Nephron (organoid): ENCODE data around the gene URI1.

Experiments used
- H3K27ac Mint-ChIP-seq, 3 experiments: 2 replicates each; pipeline ENCODE4 v1.8.0; 2020; ENCODE audit warnings: mixed read lengths in 3 of 3, mild to moderate bottlenecking in 2 of 3, moderate library complexity in 1 of 3
- H3K27me3 Mint-ChIP-seq: 2 replicates; pipeline ENCODE4 v1.8.0; 2021; ENCODE audit warnings: low read depth, mild to moderate bottlenecking, moderate library complexity, mixed read lengths
- H3K36me3 Mint-ChIP-seq: 2 replicates; pipeline ENCODE4 v1.8.0; 2020; ENCODE audit warnings: low read depth, mixed read lengths
- H3K4me1 Mint-ChIP-seq: 2 replicates; pipeline ENCODE4 v1.8.0; 2020; ENCODE audit warnings: mixed read lengths
- H3K4me3 Mint-ChIP-seq, 3 experiments: 2 replicates each; pipeline ENCODE4 v1.8.0; 2020; ENCODE audit warnings: mild to moderate bottlenecking in 3 of 3, mixed read lengths in 3 of 3, moderate library complexity in 2 of 3
- H3K9me3 Mint-ChIP-seq: 2 replicates; pipeline ENCODE4 v1.8.0; 2020; ENCODE audit warnings: mixed read lengths
- CTCF ChIP-seq, 3 experiments: fragments of 200-600 bp; sonication (generic); IDR thresholded peaks; one replicate each; pipeline ENCODE4 v1.5.0; 2021; ENCODE audit warnings: antibody characterized with exemption in 3 of 3; ENCODE audit not compliant: unreplicated experiment in 3 of 3

The URI1 gene

GRCh38 chr19:29923653-29924052 lies 18.4 kb upstream of the URI1 start:
- Mint-ChIP-seq H3K4me1 (peaks cover 7% of the 10 kb centered on the region), H3K9me3 (no peaks in the 10 kb centered on the region), H3K27ac (no peak overlapping the region), H3K4me3 (no peak overlapping the region), H3K27me3 (no peaks in the 10 kb centered on the region), H3K36me3 (no peaks in the 10 kb centered on the region)
- TF ChIP-seq CTCF (IDR thresholded peaks at IDR 0.05; ENCODE audit: unreplicated experiment in 3 of 3) = no peak

- no peaks in the 10 kb centered on the region for H3K9me3 Mint-ChIP-seq
- H3K4me3 Mint-ChIP-seq = no peak overlapping the region
- H3K4me1 Mint-ChIP-seq = peaks cover 7% of the 10 kb centered on the region
- H3K36me3 Mint-ChIP-seq = no peaks in the 10 kb centered on the region
- no peaks in the 10 kb centered on the region for H3K27me3 Mint-ChIP-seq
- no peak for TF ChIP-seq CTCF (IDR thresholded peaks at IDR 0.05; ENCODE audit: unreplicated experiment in 3 of 3)
- no peak overlapping the region for H3K27ac Mint-ChIP-seq
These were observed 16.0 kb upstream of the URI1 start for GRCh38 chr19:29926031-29926430.

- H3K9me3 Mint-ChIP-seq = peaks cover 3% of the 10 kb centered on the region
- no peaks in the 10 kb centered on the region for H3K36me3 Mint-ChIP-seq
- peaks cover 7% of the 10 kb centered on the region for H3K4me1 Mint-ChIP-seq
- no peak overlapping the region for H3K27ac Mint-ChIP-seq
- no peak overlapping the region for H3K4me3 Mint-ChIP-seq
- TF ChIP-seq CTCF (IDR thresholded peaks at IDR 0.05; ENCODE audit: unreplicated experiment in 3 of 3) = no peak
- H3K27me3 Mint-ChIP-seq = no peaks in the 10 kb centered on the region
These were observed 15.2 kb upstream of the URI1 start for GRCh38 chr19:29926801-29927200.

- Mint-ChIP-seq H3K36me3 (no peaks in the 10 kb centered on the region), H3K9me3 (peaks cover 5% of the 10 kb centered on the region), H3K4me3 (no peak overlapping the region), H3K27ac (no peak overlapping the region), H3K4me1 (peaks cover 7% of the 10 kb centered on the region), H3K27me3 (no peaks in the 10 kb centered on the region)
- no peak for TF ChIP-seq CTCF (IDR thresholded peaks at IDR 0.05; ENCODE audit: unreplicated experiment in 3 of 3)
These were observed 14.0 kb upstream of the URI1 start for GRCh38 chr19:29927944-29928625.

- no peak overlapping the region for H3K4me3 Mint-ChIP-seq
- no peak overlapping the region for H3K27ac Mint-ChIP-seq
- no peaks in the 10 kb centered on the region for H3K36me3 Mint-ChIP-seq
- no peak for TF ChIP-seq CTCF (IDR thresholded peaks at IDR 0.05; ENCODE audit: unreplicated experiment in 3 of 3)
- no peaks in the 10 kb centered on the region for H3K27me3 Mint-ChIP-seq
- peaks cover 7% of the 10 kb centered on the region for H3K4me1 Mint-ChIP-seq
- peaks cover 6% of the 10 kb centered on the region for H3K9me3 Mint-ChIP-seq
These were observed 13.2 kb upstream of the URI1 start for GRCh38 chr19:29928831-29929230.

GRCh38 chr19:29934257-29934656 lies 7.8 kb upstream of the URI1 start:
- peaks cover 11% of the 10 kb centered on the region for H3K36me3 Mint-ChIP-seq
- peaks cover 5% of the 10 kb centered on the region for H3K27me3 Mint-ChIP-seq
- H3K4me3 Mint-ChIP-seq = no peak overlapping the region
- no peak overlapping the region for H3K27ac Mint-ChIP-seq
- H3K4me1 Mint-ChIP-seq = no peaks in the 10 kb centered on the region
- peaks cover 36% of the 10 kb centered on the region for H3K9me3 Mint-ChIP-seq
- TF ChIP-seq CTCF (IDR thresholded peaks at IDR 0.05; ENCODE audit: unreplicated experiment in 3 of 3) = no peak
